SH-SY5Y (cell line): ENCODE results near the gene GREB1L.

Experiments used
- GATA2 ChIP-seq: IDR thresholded peaks from 2 replicates; pipeline ENCODE4 v1.6.1; 2011; ENCODE audit warnings: mild to moderate bottlenecking, low read depth, low read length
- GATA3 ChIP-seq: IDR thresholded peaks from 2 replicates; pipeline ENCODE4 v1.6.1; 2011; ENCODE audit warnings: low read depth, mild to moderate bottlenecking, low read length, moderate library complexity

GREB1L gene

DNA sequence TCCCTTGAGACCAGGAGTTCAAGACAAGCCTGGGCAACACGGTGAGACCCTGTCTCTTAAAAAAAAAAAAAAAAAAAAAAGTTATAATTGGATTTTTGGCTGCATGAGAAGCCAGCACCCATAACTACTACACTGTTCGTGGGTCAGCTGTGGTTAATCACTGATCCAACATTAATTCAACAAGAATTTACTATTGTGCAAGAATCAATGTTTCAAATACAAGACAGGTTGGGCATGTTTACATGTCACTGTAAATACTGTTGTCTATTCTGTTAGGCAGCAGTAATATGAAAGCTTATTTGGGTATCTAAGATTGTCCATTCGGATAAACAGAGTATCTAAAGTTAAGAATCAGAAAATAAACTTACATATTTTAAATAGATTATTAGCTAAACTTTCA lies 296.2 kb downstream of the GREB1L start:
- TF ChIP-seq GATA2 (no peak), GATA3 (no peak)

DNA sequence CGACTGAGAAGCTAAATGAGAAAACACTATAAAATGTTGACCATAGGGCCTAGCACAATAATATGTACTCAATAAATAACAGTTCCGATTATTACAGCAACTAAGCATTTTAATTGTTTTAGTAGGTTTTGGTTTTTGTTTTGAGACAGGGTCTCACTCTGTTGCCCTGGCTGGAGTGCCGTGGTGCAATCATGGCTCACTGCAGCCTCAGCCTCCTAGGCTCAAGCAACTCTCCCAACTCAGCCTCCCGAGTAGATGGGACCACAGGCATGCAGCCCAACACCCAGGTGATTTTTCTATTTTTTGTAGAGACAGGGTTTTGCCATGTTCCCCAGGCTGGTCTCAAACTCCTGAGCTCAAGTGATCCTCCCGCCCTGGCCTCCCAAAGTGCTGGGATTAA lies 304.4 kb downstream of the GREB1L start:
- TF ChIP-seq GATA3 (no peak), GATA2 (no peak)

DNA sequence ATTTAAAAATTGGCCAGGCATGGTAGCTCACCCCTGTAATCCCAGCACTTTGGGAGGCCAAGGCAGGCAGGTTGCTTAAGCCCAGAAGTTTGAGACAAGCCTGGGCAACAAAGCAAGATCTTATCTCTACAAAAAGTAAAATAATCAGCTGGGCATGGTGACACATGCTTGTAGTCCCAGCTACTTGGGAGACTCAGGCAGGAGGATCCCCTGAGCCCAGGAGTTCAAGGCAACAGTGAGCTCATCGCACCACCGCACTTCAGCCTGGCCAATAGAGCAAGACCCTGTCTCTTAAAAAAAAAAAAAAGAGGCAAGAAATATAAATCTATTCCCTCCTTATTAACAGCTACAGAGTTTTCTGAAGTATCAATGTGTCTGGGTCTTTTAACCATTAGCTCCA lies 306.6 kb downstream of the GREB1L start:
- TF ChIP-seq GATA2, result no peak
- no peak for TF ChIP-seq GATA3

DNA sequence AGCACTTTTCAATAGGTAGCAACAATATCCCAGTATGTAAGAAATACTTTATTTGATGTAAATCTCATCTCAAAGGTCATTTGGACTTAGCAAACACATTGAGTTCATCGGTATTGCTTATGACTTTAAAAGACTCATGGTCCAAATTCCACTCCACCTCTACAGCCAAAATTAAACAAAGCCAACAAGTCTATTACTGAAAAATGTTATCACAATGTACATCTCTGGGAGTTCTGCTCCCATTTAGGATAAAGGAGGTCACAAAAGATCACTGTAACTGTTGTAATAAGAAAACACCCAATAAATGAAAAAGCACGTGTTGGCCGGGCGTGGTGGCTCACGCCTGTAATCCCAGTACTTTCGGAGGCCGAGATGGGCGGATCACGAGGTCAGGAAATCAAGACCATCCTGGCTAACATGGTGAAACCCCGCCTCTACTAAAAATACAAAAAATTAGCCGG lies 308.5 kb downstream of the GREB1L start:
- TF ChIP-seq GATA3 (no peak), GATA2 (no peak)

DNA sequence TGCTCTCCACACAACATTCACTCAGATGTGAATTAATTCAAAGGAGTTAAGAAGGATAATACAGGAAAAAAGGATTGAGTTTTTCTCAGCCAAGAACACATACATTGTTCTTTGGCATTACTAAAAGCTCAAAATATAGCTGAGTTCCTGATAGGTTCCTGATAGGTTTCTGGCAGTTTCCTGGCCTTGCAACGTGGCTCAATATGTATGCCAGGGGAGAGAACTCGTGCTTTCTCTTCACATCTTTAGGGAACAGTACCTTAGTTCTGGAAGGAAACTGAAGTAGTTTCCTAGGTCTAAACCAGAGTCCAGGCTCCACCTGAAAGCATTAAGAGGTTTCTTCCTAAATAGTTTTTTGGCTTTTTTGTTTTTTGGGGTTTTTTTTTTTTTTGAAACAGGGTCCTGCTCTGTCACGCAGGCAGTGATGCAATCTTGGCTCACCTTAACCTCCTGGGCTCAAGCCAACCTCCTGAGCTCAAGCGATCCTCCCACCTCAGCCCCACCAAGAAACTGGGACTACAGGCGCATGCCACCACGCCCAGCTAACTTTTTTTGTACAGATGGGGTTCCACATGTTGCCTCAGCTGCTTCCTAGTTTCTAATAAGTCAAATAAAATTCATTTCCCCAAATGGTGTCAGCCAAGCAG lies 315.7 kb downstream of the GREB1L start:
- TF ChIP-seq GATA2, result no peak

DNA sequence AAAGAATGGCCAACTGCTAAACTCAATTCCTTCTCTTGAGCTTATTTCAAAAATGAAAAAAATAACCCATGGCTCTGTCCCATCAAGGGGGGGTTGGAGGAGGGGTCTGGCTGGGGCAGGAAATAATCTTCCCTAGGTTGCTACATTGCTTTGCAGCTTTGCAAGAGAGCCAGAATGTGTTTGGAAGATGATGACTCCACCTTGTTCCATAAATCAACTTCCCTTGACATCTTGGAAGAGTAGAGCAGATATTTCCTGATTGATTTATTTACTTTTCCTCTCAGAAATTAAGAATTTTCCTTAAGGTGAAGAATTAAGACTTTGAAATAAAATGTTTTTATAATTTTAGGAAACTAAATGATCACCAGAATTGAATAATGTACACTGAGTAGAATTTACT lies 317.2 kb downstream of the GREB1L start:
- TF ChIP-seq GATA3 (no peak), GATA2 (no peak)

- no peak for TF ChIP-seq GATA3
- TF ChIP-seq GATA2, result no peak
Observed at GRCh38 chr18:21571772-21572171, 329.7 kb downstream of the GREB1L start.
